Trophoblast cell (in vitro differentiated cells and primary cell): ENCODE results near the gene CDHR4.

Source experiments
- DNase-seq, 2 donors: peaks; one replicate each; pipeline ENCODE4 v3.0.0-alpha.2; 2016
- H2AFZ ChIP-seq: 2 replicates; pipeline ENCODE4 v1.6.1; 2013; ENCODE audit warnings: low read length, moderate library complexity, mild to moderate bottlenecking; ENCODE audit not compliant: insufficient read depth, poor library complexity
- H2AK5ac ChIP-seq: 2 replicates; pipeline ENCODE4 v1.6.1; 2013; ENCODE audit warnings: mild to moderate bottlenecking, low read length
- H2BK120ac ChIP-seq: 2 replicates; pipeline ENCODE4 v1.6.1; 2013; ENCODE audit warnings: low read length, mild to moderate bottlenecking, moderate library complexity; ENCODE audit not compliant: insufficient read depth, poor library complexity
- H2BK12ac ChIP-seq: 2 replicates; pipeline ENCODE4 v1.6.1; 2013; ENCODE audit warnings: mild to moderate bottlenecking, low read length, moderate library complexity
- H2BK5ac ChIP-seq: 2 replicates; pipeline ENCODE4 v1.6.1; 2013; ENCODE audit warnings: low read length, low read depth, moderate library complexity, mild to moderate bottlenecking; ENCODE audit not compliant: poor library complexity
- H3K14ac ChIP-seq: 2 replicates; pipeline ENCODE4 v1.6.1; 2013; ENCODE audit warnings: mild to moderate bottlenecking, low read length
- H3K18ac ChIP-seq: 2 replicates; pipeline ENCODE4 v1.6.1; 2013; ENCODE audit warnings: mild to moderate bottlenecking, low read length
- H3K23ac ChIP-seq: 2 replicates; pipeline ENCODE4 v1.6.1; 2013; ENCODE audit warnings: low read length
- H3K27ac ChIP-seq: 2 replicates; pipeline ENCODE4 v1.5.1; 2013; ENCODE audit warnings: low read depth, mild to moderate bottlenecking, inconsistent platforms, low read length, moderate library complexity
- H3K27me3 ChIP-seq: 2 replicates; pipeline ENCODE4 v1.6.1; 2013; ENCODE audit warnings: inconsistent platforms, mild to moderate bottlenecking, low read length, moderate library complexity; ENCODE audit not compliant: insufficient read depth
- H3K36me3 ChIP-seq, 2 experiments: 1 replicate in 1 of 2; 2 replicates in 1 of 2; pipeline ENCODE4 v1.6.1; 2013; ENCODE audit warnings: low read length in 2 of 2, mild to moderate bottlenecking in 2 of 2, moderate library complexity in 1 of 2; ENCODE audit not compliant: insufficient read depth in 2 of 2, control insufficient read depth in 1 of 2
- H3K4ac ChIP-seq: 2 replicates; pipeline ENCODE4 v1.6.1; 2013; ENCODE audit warnings: low read depth, mild to moderate bottlenecking, low read length, moderate library complexity
- H3K4me1 ChIP-seq, 2 experiments: 1 replicate in 1 of 2; 2 replicates in 1 of 2; pipeline ENCODE4 v1.6.1; 2013; ENCODE audit warnings: low read length in 2 of 2, mild to moderate bottlenecking in 2 of 2, moderate library complexity in 1 of 2; ENCODE audit not compliant: insufficient read depth in 2 of 2, control insufficient read depth in 1 of 2
- H3K4me2 ChIP-seq: 2 replicates; pipeline ENCODE4 v1.6.1; 2013; ENCODE audit warnings: inconsistent platforms, mild to moderate bottlenecking, low read length, moderate library complexity
- H3K4me3 ChIP-seq: 2 replicates; pipeline ENCODE4 v1.5.1; 2013; ENCODE audit warnings: mild to moderate bottlenecking, low read depth, low read length, inconsistent platforms
- H3K79me1 ChIP-seq: one replicate; pipeline ENCODE4 v1.6.1; 2013; ENCODE audit warnings: low read length
- H3K79me2 ChIP-seq: 2 replicates; pipeline ENCODE4 v1.6.1; 2013; ENCODE audit warnings: low read length, mild to moderate bottlenecking; ENCODE audit not compliant: control insufficient read depth, insufficient read depth, poor library complexity
- H3K9ac ChIP-seq: 2 replicates; pipeline ENCODE4 v1.6.1; 2013; ENCODE audit warnings: mild to moderate bottlenecking, low read length
- H3K9me3 ChIP-seq: 2 replicates; pipeline ENCODE4 v1.6.1; 2013; ENCODE audit warnings: low read depth, mild to moderate bottlenecking, control low read depth, inconsistent platforms, low read length; ENCODE audit not compliant: insufficient read depth
- H4K12ac ChIP-seq: 2 replicates; pipeline ENCODE4 v1.6.1; 2013; ENCODE audit warnings: low read depth, mild to moderate bottlenecking, low read length, moderate library complexity
- H4K8ac ChIP-seq: 2 replicates; pipeline ENCODE4 v1.6.1; 2013; ENCODE audit warnings: low read depth, mild to moderate bottlenecking, low read length, moderate library complexity
- H4K91ac ChIP-seq: one replicate; pipeline ENCODE4 v1.6.1; 2013; ENCODE audit warnings: low read depth, mild to moderate bottlenecking, low read length, moderate library complexity
- WGBS: extraction: QIAGEN DNeasy Blood & Tissue Kit; methylation state at CpG from one replicate; pipeline ENCODE4 v1.1.7; 2013; ENCODE audit warnings: missing lambda C conversion rate; ENCODE audit not compliant: insufficient read length, insufficient coverage; ENCODE audit errors: extremely low coverage; 5-methylcytosine and 5-hydroxymethylcytosine counted together

Gene CDHR4

DNA sequence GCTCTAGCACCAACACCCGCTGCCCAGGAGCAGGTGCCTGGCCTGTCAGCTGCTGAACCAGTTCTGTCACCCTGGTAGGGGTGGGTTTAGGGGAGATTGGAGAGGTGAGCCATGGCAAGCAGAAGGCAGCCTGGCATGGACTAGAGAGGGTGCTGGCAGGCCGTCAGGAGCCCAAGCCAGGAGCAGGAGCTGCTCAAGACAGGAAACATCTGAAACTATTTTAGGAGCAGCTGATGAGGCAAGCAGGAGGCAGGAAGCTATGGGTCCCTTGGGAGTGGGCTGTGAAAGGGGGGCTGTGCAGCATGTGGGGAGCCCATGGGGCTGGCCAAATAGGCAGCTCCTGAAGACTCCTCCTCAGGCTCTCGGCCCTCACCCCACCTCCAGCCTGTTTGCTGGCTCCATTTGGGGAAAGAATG is 5.7 kb upstream of the CDHR4 start:
- Histone ChIP-seq H2AK5ac (peak overlapping the region; percentile 6), H4K12ac (no peak overlapping the region), H3K4me2 (no peak overlapping the region), H3K36me3 (no peaks in the 10 kb centered on the region), H2BK5ac (peak overlapping the region; percentile 58), H3K23ac (no peak overlapping the region), H4K8ac (peak overlapping the region; percentile 7), H2BK12ac (peak overlapping the region; percentile 78), H3K14ac (peak overlapping the region; percentile 13), H3K79me2 (peaks cover 1% of the 10 kb centered on the region), H3K27ac (peak overlapping the region; percentile 19), H3K18ac (peak overlapping the region; percentile 4), H3K27me3 (no peaks in the 10 kb centered on the region), H3K4me1 (peaks cover 38 to 42% of the 10 kb centered on the region in 2 experiments), H4K91ac (peak overlapping the region; percentile 70), H3K9ac (no peak overlapping the region), H3K79me1 (peaks cover 26% of the 10 kb centered on the region), H3K4ac (no peak overlapping the region), H2BK120ac (peak overlapping the region; percentile 22), H3K4me3 (no peak overlapping the region), H2AFZ (no peak overlapping the region), H3K9me3 (no peaks in the 10 kb centered on the region)
- DNase-seq, result no peak
- no CpG with 5 or more reads among the region's 3 CpGs for WGBS

DNA sequence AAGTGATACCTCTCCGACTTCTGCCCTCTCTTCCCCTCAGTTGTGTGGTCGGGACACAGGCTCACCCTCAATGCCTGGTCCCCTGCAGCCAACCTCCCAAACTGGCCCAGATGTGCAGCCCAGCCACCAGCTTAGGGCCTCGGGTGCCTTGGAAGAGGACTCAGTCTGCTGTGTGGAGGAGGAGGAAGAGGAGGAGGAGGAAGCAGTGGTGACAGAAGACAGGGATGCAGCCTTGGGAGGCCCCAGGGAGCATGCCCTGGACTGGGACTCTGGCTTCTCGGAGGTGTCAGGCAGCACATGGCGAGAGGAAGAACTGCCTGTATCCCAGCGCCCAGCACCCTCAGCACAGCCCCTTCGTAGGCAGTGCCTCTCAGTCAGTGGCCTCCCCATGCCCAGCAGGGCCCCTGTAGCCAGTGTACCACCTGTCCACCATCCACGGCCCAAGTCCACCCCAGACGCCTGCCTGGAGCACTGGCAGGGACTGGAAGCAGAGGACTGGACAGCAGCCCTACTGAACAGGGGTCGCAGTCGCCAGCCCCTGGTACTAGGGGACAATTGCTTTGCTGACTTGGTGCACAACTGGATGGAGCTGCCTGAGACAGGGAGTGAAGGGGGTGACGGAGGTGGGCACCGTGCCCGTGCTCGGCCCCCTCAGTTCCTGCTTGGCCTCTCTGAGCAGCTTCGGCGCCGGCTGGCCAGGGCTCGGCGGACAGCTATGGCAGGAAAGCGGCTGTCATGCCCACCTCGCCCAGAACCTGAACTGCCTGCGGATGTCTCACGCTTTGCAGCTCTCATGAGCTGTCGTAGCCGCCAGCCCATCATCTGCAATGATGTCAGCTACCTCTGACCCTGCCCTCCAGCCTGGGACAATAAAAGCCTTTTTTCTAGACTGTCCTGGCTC is 4.7 kb upstream of the CDHR4 start:
- Histone ChIP-seq H3K36me3 (no peaks in the 10 kb centered on the region), H3K9ac (no peak overlapping the region), H3K18ac (peak overlapping the region; percentile 2), H4K91ac (no peak overlapping the region), H3K79me2 (peaks cover 1% of the 10 kb centered on the region), H3K27me3 (no peaks in the 10 kb centered on the region), H3K4me2 (peak overlapping the region; percentile 100), H2BK120ac (no peak overlapping the region), H3K79me1 (peaks cover 26% of the 10 kb centered on the region), H2AK5ac (no peak overlapping the region), H3K14ac (no peak overlapping the region), H3K27ac (no peak overlapping the region), H3K23ac (no peak overlapping the region), H3K4me3 (peak overlapping the region; percentile 8), H3K4ac (no peak overlapping the region), H4K8ac (no peak overlapping the region), H3K4me1 (peaks cover 38 to 42% of the 10 kb centered on the region in 2 experiments), H4K12ac (no peak overlapping the region), H2BK5ac (no peak overlapping the region), H2BK12ac (no peak overlapping the region), H3K9me3 (no peaks in the 10 kb centered on the region), H2AFZ (no peak overlapping the region)
- WGBS, result no CpG with 5 or more reads among the region's 26 CpGs
- DNase-seq, result no peak

DNA sequence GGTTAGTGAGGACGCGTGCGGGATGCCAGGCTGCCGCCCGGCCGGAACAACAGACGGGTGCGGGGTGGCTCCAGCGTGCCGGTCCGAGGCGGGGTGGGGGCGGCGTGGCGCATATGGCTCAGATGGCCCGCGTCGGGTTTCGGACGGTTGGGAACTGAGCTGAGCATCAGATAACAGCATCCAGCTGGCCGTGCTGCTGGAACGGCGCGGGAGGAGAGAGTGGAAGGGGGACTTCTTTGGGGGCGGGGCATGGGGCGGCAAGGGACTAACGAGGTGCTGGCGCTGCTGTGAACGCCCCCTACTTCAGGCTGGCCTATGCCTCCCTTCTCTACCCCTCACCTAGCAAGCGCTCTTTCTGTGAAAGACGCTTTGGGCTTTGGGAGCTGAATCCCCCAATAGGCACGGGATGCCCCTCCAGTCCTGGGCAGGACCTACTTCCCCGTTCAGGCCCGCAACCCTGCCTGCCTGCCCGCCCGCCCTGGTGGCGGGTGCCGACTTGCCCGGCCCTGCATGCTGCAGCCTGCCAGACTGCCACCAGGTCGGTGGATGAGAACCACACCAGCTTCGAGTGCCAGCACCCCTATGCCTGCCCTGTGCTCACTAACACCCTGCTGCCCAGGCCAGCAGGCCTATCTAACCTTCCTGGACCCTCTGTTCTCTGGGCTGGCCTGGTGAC is 3.9 kb upstream of the CDHR4 start:
- Histone ChIP-seq H3K9ac (no peak overlapping the region), H3K4ac (no peak overlapping the region), H3K23ac (no peak overlapping the region), H3K4me2 (peak overlapping the region; percentile 100), H4K91ac (peak overlapping the region; percentile 45), H3K79me2 (peaks cover 1% of the 10 kb centered on the region), H3K18ac (peak overlapping the region; percentile 1), H2BK12ac (no peak overlapping the region), H3K36me3 (no peaks in the 10 kb centered on the region), H3K4me3 (peak overlapping the region; percentile 85), H3K9me3 (no peaks in the 10 kb centered on the region), H3K79me1 (peaks cover 26% of the 10 kb centered on the region), H3K27me3 (no peaks in the 10 kb centered on the region), H4K8ac (peak overlapping the region; percentile 19), H2AK5ac (no peak overlapping the region), H3K27ac (no peak overlapping the region), H2AFZ (peak overlapping the region; percentile 38), H3K14ac (no peak overlapping the region), H2BK5ac (no peak overlapping the region), H4K12ac (no peak overlapping the region), H3K4me1 (peaks cover 38 to 42% of the 10 kb centered on the region in 2 experiments), H2BK120ac (no peak overlapping the region)
- no CpG with 5 or more reads among the region's 41 CpGs for WGBS
- DNase-seq, result peak in 1 of 2 donors; percentile 18

DNA sequence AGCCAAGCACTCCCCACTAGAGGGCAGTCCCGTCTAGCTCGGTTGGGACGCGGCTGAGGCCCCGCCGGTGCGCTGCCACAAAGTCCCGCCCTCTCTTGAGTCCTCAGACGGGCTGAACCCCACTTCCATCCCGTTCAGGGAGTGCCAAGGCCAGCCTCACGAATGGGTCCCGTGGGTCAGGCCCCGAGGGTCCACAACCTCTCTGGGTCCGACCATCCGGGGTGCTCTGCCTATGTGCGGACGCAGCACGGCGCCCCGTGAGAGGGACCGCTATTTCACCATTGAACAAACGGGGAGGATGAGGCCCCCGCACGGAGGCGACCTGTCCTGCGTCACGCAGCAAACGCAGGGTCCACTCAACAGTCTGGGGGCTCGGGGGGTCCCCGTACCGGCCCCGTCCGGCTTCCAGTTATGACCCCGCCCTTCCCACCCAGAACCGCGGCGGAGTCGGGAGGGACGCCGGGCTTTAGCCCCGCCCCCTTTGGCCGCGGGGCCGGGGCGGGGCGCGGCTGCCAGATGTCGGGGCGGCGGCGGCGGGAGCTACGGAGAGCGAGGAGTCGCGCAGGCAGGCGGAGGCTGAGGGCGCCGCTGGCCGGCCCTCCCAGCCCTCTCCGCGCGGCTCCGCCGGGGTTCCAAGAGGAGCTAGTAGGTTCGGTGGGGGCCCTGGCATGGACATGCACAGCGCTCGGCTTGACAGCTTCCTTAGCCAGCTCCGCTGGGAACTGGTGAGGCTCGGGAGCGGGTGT is 3.2 kb upstream of the CDHR4 start, which contains the start of gene INKA1:
Gene INKA1 (plus strand): TSS at position 543 of the 746 bp plus-strand sequence. CDS start 132 bp downstream, at position 675.
- H3K27ac ChIP-seq, result no peak within 1 kb of the TSS
- H3K23ac ChIP-seq, result no peak within 1 kb of the TSS
- peak within 1 kb of the TSS; percentile 55 for H3K14ac ChIP-seq
- peak within 1 kb of the TSS; percentile 68 for H3K18ac ChIP-seq
- H4K12ac ChIP-seq, result peak within 1 kb of the TSS; percentile 64
- no peaks in the 10 kb centered on the region for H3K36me3 ChIP-seq
- peaks cover 21% of the 10 kb centered on the region for H3K79me1 ChIP-seq
- no peaks in the 10 kb centered on the region for H3K9me3 ChIP-seq
- peak within 1 kb of the TSS; percentile 67 for H4K8ac ChIP-seq
- H3K4me3 ChIP-seq, result peak within 1 kb of the TSS; percentile 85
- H3K27me3 ChIP-seq, result no peaks in the 10 kb centered on the region
- no peak within 1 kb of the TSS for H3K4ac ChIP-seq
- DNase-seq, result peak; percentile 88 to 95
- H2BK120ac ChIP-seq, result peak within 1 kb of the TSS; percentile 43
- WGBS, result no CpG with 5 or more reads among the region's 71 CpGs
- peak within 1 kb of the TSS; percentile 100 for H3K4me2 ChIP-seq
- peak within 1 kb of the TSS; percentile 66 for H3K9ac ChIP-seq
- peak within 1 kb of the TSS; percentile 89 for H2AFZ ChIP-seq
- no peak within 1 kb of the TSS for H2AK5ac ChIP-seq
- H2BK5ac ChIP-seq, result peak within 1 kb of the TSS; percentile 43
- peaks cover 33 to 38% of the 10 kb centered on the region in 2 experiments for H3K4me1 ChIP-seq
- H4K91ac ChIP-seq, result peak within 1 kb of the TSS; percentile 79
- H3K79me2 ChIP-seq, result no peaks in the 10 kb centered on the region
- peak within 1 kb of the TSS; percentile 26 for H2BK12ac ChIP-seq
